NK-92 (cell line): ENCODE data around the gene UTS2R.

Source experiments
- DNase-seq: peaks from one replicate; lab custom pipeline; 2025; ENCODE audit not compliant: unreplicated experiment; lab: John Stamatoyannopoulos, UW

UTS2R gene

GRCh38 chr17:82388223-82388921, 16.8 kb downstream of the UTS2R start:
- no peak for DNase-seq

- DNase-seq: no peak
Observed at GRCh38 chr17:82388922-82389283, 17.3 kb downstream of the UTS2R start.

GRCh38 chr17:82389379-82389778, 17.8 kb downstream of the UTS2R start:
- no peak for DNase-seq

DNA sequence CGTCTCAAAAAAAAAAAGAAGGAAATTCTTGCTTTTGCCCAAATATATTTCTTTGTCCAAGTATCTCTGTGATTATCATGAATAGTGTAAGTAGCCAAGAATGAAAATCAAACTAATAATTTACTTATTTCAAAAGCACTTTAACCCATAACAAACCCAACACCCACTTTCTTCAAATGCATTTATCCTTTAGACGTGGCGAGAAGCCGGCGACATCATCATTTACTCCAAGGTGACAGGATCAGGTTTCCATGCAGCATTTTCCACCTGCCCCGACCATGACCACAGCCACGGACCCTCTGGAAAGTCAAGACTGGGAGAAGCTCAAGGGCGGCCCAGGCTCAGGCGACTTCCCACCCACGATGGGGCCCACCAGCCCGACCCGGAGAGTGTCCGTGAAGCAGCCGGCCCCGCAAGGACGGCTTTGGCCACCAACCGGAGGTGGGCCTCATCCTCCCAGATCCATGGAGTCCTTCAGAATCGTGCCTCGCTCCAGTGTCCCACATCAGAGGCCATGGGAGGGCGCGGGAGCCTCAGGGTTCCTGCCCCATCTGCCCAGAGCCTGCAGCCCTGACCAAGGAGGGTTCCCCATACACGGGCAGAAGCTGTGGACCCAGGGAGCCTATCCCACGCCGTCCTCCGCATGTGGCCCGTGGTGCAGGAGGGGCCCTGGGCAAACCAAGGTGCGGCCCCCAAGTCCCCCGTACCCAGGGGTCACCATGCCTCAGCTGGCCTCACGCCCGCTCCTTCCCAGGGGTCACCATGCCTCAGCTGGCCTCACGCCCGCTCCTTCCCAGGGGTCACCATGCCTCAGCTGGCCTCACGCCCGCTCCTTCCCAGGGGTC, 18.7 kb downstream of the UTS2R start:
- DNase-seq: no peak

- DNase-seq: no peak
Observed at GRCh38 chr17:82390860-82391435, 19.4 kb downstream of the UTS2R start.

DNA sequence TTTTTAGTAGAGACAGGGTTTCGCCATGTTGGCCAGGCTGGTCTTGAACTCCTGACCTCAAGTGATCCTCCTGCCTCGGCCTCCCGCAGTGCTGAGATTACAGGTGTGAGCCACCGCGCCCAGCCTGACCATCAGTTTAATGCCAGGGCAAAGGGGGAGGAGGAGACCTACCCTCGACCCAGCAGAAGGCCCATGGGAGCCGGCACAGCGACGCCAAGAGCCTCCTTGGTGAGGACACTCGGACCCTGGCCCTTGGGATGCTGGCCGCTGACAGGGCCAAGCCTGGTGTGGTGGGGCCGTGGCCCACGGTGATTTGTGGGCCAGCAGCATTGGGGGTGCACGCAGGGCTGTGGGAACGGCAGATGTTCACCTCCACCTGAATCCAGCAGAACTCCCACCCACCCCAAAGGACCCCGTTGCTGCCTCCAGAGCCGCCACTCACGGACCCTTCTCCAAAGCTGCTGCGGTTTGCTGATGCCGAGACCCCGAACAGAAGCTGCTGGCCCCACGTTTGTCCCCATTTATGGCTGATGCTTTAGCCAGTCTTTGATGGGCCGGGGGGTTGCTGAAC, 20.0 kb downstream of the UTS2R start:
- DNase-seq: no peak

DNA sequence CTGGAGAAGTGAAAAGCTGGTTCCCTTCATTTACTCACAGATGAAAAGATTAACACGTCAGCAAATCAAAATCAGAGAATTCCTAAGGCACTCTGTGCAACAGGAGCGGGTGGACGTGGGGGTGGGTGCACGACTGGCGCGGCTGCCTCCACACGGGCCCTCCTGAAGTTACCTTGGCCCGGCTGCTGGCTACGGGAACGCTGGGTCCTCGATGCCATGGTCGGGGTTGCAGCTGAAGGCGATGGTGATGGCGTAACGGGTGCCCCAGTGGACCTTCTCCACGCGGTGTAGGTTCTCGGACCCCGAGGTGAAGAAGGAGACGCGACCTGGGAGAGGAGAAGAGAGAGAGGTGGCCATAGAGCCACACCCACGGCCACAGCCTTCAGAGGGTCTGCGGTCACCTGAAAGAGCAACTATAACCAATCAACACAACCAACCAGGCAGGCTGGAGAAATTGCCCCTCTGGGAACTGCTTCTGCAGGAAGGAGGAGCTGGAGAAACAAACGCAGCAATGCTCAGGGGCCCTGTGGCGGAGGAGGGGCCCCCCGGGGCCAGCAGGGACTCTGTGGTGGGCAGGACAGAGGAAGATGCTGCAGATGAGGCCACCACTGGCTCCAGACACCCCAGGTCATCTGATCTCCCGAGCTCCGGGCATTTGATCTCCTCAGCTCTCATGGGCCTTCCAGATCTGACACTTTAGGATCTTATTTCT, 20.8 kb downstream of the UTS2R start:
- no peak for DNase-seq

DNA sequence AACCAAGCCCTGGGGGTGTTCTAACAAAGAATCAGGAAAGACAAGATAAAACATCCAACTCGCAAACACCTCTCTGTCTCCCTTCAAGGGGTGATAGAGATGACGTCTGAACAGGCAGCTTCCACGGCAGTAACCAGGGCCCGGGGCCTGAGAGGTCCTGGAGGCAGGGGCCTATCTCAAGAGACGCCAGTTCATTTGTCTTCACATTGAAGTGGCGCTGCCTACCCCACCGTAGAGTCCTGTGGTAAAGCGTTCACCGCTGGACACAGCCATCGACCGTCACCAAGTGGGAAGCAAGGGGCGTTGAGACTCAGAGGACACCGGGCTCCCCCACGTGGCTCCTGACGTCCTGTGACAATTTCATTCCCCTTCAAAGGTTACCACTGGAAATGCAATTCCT, 21.4 kb downstream of the UTS2R start:
- DNase-seq: no peak

DNA sequence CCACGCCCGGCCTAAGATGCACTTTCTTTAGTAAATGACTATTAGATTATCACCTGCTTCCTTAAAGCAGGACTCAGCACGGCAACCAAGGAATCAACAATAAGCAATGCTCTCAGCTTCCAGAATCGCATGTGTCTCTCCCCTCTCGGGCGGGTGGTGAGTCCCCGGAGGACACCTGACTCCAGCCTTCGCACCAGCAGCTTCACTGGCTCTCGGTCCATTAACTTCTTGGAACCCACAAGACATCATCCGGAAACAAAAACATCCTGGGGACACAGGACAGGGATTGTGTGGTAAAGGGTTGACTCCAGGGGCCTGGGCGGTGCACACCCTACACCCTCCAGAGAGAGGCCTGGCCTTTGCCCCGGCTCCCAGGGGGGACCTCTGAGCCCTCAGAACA, 22.7 kb downstream of the UTS2R start:
- no peak for DNase-seq

- DNase-seq: no peak
Observed at GRCh38 chr17:82396601-82397435, 25.3 kb downstream of the UTS2R start.

DNA sequence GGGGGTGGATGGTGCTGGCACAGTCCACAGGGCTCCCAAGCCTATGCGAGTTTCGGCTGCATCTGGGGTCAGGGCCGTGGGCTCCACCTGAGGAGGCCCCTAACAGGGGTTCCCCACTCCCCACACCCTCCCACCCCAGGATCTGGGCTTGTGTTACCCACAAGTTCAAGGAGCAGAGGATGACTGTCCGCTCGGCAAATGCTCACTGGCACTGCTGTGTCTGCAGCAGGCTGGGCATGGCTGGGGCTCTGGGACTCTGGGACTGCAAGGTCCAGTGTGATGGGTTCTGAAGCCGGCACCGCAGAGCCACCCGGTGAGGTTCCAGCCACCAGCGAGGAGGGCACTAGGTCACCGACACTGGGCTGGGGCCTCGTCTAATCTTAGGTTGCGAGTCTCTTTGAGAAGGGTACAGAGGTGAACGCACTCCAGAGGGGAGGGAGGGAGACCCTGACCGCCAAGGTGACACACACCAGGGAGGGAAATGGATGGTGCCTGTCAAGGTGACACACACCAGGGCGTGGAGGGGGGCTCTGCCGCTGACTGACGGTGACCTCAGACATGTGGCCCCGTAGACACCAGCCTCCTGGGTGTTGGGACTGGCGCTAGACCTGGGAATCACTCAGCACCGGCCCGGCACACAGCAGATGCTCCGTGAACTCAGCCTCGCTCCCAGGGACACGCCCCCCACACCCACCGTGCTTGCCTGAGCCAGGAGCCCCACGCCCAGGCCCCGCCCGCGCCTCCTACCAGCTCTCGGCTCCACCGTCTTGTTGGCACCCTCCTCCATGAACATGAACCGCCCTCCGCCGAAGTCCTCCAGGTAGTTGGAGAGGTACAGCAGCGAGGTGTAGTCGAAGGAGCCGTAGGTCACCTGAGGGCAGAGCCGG, 26.1 kb downstream of the UTS2R start:
- no peak for DNase-seq

DNA sequence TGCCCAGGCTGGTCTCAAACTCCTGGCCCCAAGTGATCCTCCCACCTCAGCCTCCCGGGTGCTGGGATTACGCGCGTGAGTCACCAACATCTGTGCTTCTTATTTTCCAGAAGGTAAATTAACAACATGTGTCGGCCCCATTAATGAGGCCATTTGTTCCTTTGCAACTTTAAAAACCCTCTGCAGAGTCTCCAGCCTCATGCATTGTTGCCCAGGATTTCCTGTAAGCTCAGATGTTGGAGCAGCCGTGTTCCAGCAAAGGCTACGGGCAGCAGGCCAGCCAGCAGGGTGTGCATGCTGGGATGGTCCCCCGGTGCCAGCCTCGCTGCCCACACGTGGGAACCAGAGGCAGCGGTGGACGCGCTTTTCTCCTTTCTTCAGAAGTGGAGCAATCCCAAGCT, 27.5 kb downstream of the UTS2R start:
- no peak for DNase-seq

- DNase-seq: no peak
Observed at GRCh38 chr17:82399601-82400101, 28.1 kb downstream of the UTS2R start.

GRCh38 chr17:82400206-82400605, 28.6 kb downstream of the UTS2R start:
- no peak for DNase-seq

DNA sequence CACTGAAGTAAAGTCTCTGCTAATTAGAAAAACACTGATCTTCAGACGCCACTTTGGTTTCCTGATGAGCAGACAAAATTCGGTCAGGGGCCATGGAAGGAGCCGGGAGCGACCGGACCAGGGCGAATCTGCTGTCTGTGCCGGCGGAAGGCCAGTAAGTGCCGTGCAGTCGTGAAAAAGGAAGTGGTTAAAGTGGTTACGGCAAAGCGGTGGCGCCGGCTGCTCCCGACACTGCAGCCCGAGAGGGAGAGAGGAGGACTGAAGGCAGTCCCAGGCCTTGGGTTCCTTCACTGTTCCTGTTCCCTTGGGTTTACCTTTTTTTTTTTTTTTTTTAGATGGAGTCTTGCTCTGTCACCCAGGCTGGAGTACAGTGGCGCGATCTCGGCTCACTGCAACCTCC, 29.3 kb downstream of the UTS2R start:
- no peak for DNase-seq

GRCh38 chr17:82402865-82403264, 31.3 kb downstream of the UTS2R start:
- no peak for DNase-seq

DNA sequence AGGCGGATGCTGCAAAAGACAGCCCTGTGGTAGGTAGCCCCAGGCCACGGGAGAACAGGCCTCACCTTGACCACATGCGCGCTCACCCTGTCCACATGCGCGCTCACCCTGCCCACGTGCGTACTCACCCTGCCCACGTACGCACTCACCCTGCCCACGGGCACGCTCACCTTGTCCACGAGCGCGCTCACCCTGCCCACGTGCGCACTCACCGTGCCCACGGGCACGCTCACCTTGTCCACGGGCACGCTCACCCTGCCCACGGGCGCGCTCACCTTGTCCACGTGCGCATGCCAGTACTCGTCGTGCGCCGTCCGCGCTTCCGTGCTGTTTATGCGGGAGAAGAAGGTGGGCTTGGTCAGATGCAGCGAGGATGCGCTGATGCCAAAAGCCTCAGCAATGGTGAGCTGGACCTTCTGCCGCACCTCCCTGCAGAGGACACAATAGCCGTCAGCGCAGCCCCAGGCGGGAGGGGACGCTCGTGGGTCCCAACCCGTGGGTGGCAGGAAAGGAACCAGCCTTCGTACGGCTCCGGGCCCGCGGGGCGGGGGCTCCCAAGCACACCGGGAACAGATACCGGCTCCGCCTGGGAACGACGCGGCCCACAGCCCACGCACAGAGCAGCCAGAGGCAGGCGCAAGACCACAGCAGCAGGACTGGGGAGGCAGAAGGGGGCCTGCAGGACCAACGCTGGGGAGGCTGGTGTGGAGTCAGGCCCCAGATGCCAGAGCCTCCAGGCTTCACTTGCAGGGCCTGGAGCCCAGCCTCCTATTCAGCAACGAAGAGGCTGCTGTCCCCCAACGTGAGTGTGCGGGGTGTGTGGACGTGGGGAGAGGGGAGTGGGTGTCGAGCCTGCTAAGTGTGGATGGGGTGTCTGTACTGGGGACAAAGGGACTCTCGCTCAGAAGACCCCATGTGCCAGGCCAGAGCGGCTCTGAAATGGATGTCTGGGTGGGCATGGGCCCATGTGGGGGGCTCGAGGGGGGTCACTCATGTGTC, 32.4 kb downstream of the UTS2R start:
- DNase-seq: no peak

- DNase-seq: no peak
Observed at GRCh38 chr17:82405051-82405450, 33.5 kb downstream of the UTS2R start.
